GM12874 (cell line): Measurements from ENCODE around the gene SORCS1.

ENCODE experiments used
- CTCF ChIP-seq: IDR thresholded peaks from 2 replicates; pipeline ENCODE4 v1.5.1; 2011; ENCODE audit warnings: low read depth, mild to moderate bottlenecking, control low read depth, low read length, moderate library complexity; ENCODE audit not compliant: insufficient read depth

The SORCS1 gene

GRCh38 chr10:106910666-106911065, 253.8 kb downstream of the SORCS1 start:
- TF ChIP-seq CTCF: no peak

- TF ChIP-seq CTCF: no peak
These were observed 256.3 kb downstream of the SORCS1 start for GRCh38 chr10:106908225-106908624.

- TF ChIP-seq CTCF: no peak
These were observed 260.3 kb downstream of the SORCS1 start for GRCh38 chr10:106904209-106904608.

- no peak for TF ChIP-seq CTCF
These were observed 261.3 kb downstream of the SORCS1 start for GRCh38 chr10:106903180-106903579.

- no peak for TF ChIP-seq CTCF
These were observed 264.4 kb downstream of the SORCS1 start for GRCh38 chr10:106900016-106900652.

- no peak for TF ChIP-seq CTCF
These were observed 266.1 kb downstream of the SORCS1 start for GRCh38 chr10:106898446-106898845.

- no peak for TF ChIP-seq CTCF
These were observed 266.8 kb downstream of the SORCS1 start for GRCh38 chr10:106897719-106898118.
